CD4-positive, alpha-beta T cell treated with Interleukin-15 for 1 hour (primary cell): Measurements from ENCODE around the gene TBC1D14.

Experiments
- DNase-seq: peaks from one replicate; pipeline ENCODE4 v3.0.0-alpha.2; 2020

The TBC1D14 gene

GRCh38 chr4:7027284-7027683 is 117.7 kb downstream of the TBC1D14 start:
- no peak for DNase-seq

- no peak for DNase-seq
Measured at GRCh38 chr4:7027913-7028312, 118.3 kb downstream of the TBC1D14 start.

GRCh38 chr4:7029212-7029611 is 119.6 kb downstream of the TBC1D14 start:
- no peak for DNase-seq

DNA sequence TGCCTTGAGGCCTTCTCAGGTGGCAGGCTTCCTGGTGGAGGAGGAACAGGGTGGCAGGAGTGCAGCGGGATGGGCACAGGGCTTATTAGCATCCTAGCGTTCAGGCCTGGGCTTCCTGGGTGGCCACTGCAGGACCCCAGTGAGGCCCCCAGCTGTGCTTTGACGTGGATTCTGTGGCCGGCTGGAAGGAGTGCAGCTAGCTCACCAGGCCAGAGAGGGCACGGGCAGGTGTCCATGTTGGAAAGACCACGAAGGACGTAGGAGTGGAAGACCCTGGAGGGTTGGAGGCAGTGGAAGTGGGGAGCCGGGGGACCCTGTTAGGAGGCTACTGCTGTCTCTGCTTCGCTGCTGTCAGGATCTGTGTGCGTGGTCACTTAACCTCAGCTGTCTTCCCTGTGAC is 120.3 kb downstream of the TBC1D14 start:
- DNase-seq = no peak

GRCh38 chr4:7030856-7031255 is 121.2 kb downstream of the TBC1D14 start:
- no peak for DNase-seq

DNA sequence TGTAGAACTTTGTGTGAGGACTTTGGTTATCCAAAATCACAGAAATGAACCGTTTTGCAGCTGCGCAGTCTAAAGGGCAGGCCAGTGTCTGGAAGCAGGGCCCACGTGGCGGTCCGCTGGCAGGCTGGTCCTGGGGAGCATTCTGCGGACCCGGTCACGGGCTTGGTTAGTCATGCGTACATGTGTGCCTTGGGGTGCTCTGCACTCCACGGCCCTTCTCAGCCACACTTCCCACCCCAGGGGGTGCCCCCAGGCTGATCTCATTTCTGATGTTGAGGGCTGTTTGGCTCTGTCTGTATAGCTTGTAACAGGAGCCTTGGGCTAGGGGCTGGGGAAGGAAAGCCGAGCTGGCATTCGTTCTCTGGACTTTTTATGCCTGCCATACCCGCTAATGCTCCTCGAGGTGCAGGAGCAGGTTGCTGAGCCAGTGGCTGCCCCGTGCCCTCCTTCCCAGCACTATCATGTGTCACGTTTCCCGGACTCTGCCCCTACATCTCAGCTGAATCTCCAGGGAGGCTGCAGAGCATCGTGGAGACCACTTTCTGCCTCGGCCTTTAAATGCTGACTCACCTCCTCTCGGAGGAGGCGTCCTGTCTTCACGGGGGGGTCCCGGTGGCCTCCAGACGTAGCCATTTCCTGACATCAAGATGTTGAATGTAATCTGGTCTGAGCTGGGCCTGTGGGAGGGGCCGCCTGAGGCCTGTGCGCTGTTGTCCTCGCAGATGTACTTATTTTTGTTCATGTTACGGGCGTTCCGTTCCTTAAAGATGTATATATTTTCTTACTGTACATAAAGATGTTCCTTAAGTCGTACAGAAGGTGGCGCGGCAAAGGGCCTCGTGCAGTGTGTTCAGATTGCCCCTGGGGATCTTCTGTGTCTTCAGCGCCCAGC is 122.2 kb downstream of the TBC1D14 start:
- DNase-seq = no peak

- DNase-seq = no peak
Measured at GRCh38 chr4:7032596-7032995, 123.0 kb downstream of the TBC1D14 start.

GRCh38 chr4:7034262-7035081 is 124.8 kb downstream of the TBC1D14 start:
- no peak for DNase-seq

- no peak for DNase-seq
Measured at GRCh38 chr4:7037425-7037824, 127.8 kb downstream of the TBC1D14 start.

- DNase-seq = no peak
Measured at GRCh38 chr4:7040765-7041164, 131.1 kb downstream of the TBC1D14 start.

- no peak for DNase-seq
Measured at GRCh38 chr4:7041246-7041645, 131.6 kb downstream of the TBC1D14 start.

DNA sequence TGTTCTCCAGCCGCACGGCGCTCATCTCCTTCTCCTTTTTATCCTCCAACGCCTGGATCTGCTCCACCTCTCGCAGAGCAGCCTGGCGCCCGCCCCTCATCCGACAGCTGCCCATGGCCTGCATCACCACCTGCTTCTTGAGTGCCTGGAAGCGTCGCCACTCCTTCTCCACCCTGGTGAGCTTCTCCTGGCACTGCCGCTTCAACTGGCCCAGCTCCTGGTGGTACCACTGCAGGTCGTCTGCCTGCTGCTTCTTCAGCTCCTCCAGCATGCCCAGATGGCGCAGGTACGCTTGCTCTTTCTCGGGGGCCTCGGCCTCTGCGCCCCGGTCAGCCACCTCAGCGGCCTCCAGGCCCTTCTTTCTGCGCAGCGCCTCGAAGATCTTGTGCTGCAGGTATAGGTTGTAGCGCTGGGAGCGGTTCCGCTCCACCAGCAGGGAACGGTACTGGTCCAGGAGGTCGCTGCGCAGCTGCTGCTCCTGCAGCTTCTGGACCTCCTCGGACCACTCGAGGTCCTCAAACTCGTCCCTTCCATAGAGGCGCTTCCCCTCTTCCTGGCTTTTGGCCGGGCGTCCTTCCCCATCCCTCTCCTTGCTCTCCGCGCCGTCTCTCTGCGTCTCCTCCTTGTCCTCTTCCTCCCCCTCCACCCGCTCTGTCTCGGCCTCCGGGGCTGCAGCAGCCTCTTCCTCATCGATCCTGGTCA is 132.3 kb downstream of the TBC1D14 start:
- DNase-seq = no peak

DNA sequence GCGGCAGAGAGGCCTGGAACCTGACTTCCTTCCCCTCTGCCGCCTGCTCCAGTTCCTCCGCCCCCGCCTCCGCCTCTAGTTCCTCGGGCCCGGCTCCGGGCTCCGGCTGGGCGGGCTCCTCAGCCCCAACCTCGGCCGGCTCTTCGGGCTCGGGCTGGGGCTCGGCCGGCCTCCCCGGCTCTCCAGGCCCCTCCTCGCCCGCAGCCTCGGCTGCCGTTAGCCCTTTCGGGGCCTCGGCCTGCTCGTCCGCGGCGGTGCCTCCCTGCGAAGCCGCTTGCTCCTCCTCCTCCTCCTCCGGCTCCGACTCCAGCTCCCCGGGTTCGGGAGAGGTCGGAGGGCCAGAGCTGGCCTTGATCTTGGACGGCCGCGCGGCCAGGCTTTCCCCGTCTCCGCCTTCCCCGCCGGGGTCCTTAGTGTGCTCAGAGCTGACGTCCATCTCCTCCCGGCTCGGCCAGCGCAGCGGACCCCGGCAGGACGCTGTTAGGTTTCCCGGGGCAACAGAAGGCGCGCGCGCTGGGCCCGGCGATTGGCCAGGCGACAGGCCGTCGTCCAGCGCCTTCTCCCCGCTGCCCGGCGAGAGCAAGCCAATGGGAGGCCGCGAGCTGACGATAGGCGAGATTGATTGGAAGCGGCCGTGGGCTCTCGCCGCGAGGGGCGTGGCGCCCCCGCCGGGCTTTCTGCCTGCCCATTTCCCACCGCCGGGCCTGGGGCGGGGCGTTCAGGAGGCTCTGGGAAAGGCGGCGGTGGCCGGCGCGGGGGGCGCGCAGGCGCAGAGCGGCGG is 133.1 kb downstream of the TBC1D14 start:
- peak; percentile 96 for DNase-seq

DNA sequence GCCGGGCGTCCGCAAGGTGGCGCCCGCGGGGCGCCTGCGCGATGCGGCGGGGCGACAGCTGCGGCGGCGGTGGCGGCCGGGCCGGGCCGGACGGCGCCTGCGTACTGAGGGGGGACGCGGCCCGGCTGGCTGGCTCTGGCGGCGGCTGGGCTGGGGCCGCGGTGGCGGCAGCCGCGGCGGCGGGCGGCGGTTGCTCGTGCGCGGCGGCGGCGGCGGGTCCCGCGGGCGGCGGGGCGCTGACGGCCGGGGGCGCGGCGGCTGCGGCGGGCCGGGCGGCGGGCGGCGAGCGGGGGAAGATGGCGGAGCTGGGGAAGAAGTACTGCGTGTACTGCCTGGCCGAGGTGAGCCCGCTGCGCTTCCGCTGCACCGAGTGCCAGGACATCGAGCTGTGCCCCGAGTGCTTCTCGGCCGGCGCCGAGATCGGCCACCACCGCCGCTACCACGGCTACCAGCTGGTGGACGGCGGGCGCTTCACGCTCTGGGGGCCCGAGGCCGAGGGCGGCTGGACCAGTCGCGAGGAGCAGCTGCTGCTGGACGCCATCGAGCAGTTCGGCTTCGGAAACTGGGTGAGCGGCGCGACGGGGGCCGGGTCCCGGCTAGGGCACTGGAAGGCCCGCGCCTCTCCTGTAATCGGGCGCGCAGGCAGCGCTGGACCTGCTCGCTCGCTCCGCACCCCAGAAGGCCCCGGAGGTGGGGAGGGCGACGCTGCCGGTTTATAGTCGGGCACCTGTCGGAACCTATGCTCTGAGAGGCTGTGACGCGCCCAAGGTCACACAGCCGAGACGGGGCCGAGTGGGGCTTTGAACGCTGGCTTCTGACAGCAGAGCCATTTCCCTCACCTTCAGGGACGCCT is 133.9 kb downstream of the TBC1D14 start, which contains the start of gene TADA2B:
TADA2B (plus strand) TSS at position 89 of the 853 bp plus-strand sequence; CDS start at position 297, 208 bp downstream.
- DNase-seq = peak; percentile 67

DNA sequence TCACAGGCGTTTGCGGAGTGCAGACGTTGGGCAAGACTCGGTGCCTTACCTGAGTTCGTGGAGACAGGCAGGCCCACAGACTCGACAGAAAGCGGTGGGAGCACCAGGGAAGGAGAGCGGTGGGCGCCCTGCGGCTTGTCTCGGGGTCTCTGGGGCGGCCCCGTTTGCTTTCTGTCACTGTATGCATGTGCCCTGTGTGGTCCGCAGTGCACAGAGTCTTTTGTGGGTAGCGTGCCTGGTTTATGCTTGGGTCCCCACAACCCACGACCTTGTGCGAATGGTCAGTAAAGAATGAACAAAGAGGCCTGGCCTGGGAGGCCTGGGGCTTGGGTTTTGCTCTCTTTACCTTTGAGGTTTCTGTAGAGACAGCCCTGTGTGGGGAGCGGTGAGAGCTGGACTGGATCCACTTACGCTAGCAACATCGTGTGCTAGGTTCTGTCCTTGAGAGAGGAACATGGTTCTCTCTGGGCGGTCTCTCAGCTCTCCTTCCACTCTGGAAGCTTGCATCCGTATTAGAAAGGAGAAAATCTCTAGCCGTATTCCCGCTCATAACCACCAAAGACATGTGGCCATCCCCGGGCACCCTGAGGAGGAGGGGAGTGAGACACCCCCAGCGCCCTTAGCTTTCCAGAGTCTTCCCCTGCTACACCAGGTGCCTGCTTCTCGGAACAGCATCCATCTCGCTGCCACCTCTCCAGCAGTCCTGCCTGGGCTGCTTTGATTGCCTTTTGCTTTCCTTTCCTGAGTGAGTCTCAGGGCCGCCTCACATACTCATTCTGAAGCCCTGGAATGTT is 134.7 kb downstream of the TBC1D14 start:
- DNase-seq = no peak

GRCh38 chr4:7045553-7045952 is 135.9 kb downstream of the TBC1D14 start:
- no peak for DNase-seq

DNA sequence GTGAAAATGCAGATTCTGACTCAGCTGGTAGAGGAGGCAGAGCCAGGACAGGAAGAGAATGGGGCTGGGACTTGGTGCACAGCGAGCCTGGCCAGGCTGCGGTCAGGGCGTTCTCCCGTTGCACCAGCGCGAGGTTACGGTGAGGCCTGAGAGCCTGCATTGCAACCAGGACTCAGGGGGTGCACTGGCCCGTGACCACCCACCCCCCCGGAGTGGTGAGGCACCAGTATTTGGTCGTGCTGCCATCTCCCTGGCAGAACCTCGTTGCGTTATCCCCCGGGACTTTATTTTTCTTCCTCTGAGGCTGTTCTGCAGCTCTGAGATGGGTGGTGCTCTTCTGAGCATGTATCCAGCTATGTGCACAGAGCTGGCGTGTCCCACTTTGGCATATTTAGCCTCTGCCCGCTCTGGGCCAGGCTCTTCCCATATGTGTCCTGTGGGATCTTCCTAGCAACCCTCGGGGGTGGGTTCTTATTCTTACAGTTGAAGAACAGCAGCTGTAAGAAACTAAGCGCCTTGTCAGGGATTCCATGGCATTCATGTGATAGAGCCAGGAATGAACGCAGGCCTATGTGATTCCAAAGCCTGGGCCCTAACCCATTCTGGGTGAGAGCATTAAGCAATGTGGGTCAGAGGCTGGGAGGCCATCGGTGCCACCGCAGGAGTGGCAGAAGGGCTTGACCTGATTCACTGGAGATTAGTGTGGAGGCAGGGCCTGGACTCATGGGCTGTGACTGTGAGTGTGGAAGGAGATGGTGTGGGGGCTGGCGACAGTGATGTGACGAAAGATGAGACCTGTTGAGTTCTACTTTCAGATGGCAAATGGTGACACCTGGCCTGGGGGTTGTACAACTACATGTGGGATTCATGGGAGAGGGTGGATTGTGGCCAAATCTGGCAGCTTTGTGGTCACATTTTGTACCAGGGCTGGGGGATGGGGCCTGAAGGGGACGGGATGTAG is 136.6 kb downstream of the TBC1D14 start:
- DNase-seq = no peak

GRCh38 chr4:7046971-7047370 is 137.3 kb downstream of the TBC1D14 start:
- no peak for DNase-seq

DNA sequence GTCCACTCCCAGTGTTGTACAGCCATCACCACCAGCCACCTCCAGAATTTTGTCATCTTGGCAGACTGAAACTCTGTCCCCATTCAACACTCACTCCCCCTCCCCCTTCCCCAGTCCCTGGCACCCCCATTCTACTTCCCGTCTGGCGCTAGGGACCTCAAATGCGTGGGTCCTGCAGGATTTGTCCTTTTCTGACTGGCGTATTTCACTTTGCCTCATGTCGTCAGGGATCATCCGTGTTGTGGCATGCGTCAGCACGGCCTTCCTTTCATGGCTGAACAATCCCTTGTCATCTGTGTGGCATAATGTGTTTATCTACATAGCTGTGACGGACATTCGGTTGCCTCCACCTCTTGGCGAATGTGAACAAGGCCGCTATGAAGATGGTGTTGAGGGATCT is 139.0 kb downstream of the TBC1D14 start:
- no peak for DNase-seq
